Fibroblast of skin of right biceps (primary cell): ENCODE results near the gene BEST4.
"Not testable (repeated sequence)": the region's sequence is repeated elsewhere in the genome, so short reads cannot be mapped to it uniquely, and the experiment has no call there.

Experiments used
- DNase-seq: peaks from one replicate; pipeline ENCODE4 v3.0.0-alpha.2; 2013

The BEST4 gene

DNA sequence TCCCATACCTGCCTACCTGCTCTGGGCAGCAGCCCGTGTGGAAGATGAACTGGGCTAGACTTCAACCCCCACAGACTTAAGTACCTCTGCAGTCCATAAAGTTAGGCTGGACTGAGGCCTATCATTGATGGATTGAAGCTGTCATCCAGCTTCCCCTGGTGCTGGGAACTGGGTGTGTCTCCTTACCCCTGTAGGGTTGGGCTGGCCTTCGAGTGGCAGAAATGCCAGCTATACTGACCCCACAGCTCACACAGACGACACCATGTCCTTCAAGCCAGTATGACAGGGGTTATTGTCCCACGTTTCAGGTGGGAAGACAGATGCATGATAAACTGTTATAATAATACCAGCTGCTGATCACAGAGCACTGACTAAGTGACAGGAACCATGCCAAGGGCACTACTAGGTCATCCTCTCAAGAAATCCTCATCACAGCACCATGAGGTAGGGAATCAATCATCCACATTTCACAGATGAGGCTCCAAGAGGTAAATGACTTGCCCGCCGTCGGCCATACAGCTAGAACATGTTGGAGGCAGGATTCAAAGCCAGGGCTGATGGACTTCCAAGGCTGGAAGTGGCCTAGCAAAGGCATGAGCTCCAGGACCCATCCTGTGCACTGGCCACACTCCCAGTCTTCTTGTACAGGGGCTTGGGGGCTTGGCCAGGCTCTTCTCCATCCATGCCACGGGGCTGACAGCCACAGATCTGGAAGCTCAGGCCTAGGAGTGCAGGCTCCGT, at the start of gene BEST4:
TSS of gene BEST4 (minus strand) at position 51 of the 741 bp plus-strand sequence. CDS start 465 bp downstream, outside the sequence.
- no peak for DNase-seq

DNA sequence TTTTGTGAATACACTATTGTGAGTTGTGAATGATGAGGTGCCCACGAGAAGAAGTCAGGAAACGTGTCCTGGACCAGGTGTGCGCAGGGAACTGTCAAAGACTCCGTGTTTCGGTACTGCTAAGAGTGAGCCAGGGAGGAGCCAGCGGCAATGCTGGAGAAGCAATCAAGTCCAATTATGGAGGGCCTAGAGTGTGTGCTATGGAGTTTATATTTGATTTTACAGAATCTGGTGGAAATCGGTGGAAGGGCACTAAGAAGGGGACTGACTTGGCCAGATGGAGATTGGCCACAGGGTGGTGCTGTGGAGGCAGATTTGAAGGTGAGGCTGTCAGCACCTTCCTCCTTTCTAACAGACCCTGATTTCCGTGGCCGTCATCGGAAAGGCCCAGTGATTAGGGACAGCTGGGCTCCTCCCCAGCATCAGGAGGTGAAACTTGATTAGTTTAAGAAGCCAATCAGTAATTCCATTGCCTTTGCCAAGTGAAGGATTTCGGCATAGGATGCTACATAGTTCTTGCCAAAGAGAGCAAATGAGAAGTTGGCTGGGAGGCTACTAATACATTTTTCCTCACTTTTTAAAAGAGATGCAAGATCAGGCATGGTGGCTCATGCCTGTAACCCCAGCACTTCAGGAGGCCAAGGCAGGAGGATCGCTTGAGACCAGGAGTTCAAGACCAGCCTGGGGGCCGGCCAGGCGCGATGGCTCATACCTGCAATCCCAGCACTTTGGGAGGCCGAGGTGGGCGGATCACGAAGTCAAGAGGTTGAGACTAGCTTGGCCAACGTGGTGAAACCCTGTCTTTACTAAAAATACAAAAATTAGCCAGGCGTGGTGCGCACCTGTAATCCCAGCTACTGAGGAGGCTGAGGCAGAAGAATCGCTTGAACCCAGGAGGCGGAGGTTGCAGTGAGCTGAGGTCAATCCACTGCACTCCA, 48.0 kb upstream of the BEST4 start:
- peak; percentile 73 for DNase-seq

DNA sequence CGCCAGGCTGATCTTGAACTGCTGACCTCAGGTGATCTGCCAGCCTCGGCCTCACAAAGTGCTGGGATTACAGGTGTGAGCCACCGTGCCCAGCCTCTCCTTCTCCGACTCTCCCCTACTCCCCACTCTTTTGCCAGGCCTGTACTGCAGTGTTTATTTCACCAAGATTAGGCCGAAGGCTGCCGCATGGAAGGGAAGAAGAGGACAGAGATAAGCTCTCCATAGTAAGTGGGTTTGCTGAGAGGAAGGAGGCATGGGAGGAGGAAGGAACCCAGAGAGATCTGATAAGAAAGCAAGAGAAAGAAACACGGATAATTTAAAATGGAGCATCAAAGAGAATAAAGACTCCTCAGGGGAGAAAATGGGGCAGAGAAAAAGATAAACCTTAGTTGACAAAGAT, 46.4 kb upstream of the BEST4 start:
- DNase-seq: no peak

DNA sequence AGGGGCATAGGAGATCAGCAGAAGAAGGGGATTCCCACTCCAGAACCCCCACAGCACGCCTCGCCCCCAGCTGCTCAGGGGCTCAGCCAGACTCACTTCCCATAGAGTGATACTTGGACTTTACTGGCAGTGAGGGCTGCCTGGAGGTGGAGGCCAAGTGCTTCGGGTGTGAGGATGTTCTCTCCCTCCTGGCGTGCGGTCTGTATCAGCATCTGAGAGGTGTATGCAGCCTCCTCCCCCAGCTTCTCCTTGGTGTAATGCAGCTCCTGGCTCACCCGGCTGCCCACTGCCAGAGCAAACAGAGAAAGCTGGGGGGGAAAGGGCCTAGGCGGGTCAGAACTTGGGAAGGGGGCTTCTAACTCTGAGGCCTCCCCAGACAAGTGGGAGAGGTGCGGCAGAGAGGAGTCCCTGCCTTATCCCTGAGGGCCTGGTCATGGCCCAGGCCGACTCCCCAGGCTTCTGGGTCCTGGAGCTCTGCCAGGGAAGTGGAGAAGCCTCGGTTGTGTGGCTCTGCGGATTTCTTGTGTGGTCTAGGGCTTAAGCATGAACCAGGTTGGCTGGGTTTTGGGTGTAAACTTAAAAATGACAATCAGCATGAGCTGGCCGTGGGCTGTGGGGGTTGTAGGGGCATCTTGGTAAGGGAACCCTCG, 44.2 kb upstream of the BEST4 start:
- DNase-seq: no peak

DNA sequence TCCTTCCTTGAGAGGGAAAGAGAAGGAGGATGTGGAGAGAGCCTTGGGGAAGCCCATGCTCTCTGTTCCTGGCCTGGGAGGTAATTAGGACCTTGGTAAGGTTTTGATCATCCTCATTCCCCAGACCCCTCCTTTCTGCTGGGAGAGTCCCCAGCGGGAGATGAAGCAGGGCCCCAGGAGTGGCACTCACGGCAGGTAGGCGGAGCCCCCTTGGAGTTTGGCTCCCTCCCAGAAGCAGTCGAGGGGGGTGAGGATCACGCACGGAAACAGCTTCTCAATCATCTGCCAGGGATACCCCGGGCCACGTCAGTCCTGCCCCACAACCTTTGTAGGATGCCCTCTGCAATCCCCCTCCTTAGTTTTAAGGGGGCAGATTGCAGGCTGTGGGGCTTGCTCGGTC, 43.5 kb upstream of the BEST4 start:
- no peak for DNase-seq

DNA sequence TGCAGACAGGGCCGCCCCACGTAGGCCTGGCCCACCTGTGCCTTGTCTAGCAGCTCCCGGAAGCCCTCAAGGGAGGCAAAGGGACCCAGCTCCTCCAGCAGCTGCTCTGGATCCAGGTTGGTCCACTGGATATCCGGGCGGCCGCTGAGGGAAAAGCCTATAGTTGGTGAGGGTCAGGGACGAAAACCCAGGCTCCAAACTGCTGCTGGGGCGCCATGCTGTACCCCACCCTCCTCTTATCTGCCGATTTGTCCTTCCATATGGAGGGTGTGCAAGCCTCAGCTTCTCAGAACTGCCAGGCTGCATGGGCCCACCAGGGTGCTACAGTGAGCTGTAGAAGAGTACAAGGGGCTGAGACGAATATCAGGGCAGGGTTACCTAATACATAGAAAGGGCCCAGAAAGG, 42.9 kb upstream of the BEST4 start:
- DNase-seq: no peak

DNA sequence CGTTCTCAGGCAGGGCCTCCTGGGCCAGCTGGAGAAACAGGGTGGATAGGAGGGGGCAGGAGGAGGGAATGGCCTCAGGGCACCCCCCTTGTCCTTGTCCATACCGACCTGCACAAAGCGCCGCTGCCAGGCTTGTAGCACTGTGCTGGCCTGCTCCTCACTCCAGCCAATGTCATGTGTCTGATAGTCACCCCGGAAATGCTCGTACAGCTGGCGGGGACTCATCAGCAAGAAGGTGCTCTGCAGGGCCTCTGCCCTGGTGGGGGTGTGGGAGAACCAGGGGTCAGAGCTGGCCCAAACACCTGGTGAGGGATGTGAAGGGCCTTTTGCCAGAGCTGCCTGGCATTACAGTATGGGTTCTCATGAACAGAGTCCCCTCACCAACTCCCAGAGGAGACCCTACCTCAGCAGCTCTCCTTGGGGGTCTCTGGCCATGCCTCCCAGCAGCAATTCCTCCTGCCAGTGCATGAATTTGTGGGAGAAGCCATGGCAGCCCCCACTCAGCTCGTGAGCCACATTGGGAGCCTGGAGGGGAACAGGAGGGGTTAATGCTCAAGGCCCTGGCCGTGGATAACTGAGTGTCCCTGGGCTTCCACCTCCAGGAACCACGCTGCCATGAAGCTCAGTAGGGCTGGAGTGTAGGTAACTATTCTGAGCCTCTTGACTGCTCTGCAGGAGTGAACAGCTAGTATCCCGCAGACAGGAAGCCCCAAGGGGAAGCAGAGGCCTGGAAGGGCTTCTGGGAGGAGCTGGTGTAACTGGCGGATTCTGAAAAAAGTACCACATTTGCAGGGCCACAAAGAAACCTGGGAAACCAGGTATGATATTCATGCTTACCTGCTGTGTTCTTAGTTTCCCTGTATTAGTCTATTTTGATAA, 41.8 kb upstream of the BEST4 start:
- no peak for DNase-seq

DNA sequence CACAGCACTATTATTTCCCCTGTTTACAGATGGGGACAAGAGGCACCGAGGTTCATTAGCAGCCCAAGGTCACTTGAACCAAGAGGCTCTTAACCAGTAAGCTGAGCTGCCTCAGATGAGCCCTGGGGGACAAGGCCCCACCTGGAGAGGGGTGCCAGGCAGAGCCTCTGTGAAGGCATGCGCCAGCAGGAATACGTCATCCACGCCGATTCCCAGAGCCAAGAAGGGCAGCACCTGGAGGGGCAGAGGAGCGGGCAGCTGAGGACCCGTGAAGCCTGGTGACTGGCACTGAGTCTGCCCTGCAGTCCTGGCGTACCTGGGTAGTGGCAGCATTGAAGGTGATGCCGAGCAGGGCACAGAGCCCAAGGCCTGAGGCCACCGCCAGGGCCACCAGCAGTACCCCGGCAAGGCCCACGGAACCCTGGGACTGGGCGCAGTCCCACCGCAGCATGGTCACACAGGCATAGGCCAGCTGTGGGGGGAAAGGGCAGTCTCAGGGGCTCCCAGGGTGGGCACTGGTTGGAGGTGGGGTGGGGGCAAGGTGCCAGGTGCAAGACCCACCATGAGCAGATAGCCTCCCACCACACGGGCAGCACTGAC, 41.0 kb upstream of the BEST4 start:
- no peak for DNase-seq

DNA sequence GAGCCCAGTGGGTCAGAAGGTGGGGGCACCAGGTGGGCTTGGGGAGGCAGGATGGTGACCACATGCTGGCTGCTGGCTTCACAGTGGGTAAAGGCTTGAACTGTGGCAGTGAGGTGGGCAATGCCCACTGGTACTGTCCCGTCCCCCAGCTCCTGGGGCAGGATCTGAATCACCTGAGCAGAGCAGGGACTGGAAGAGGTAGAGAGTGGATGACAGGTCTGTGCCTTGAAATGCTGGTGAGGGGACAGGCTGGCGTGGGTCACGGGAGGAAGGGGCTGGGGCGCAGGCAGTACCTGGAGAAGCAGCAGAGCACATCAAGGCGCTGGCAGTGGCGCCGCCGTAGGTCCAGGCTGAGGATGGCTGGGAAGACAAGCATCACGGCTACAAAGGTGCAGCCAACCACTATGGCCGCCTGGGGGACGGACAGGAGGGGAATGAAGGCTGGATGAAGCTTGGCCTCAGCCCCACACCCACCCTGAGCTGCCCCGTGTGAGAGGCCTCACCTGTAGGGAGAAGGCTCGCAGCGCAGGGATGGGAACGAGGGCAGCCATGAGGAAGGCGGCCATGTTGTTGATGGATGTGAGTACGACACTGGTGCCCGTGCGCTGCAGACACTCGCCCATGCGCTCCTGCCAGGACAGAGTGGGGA, 40.2 kb upstream of the BEST4 start:
- DNase-seq: no peak

DNA sequence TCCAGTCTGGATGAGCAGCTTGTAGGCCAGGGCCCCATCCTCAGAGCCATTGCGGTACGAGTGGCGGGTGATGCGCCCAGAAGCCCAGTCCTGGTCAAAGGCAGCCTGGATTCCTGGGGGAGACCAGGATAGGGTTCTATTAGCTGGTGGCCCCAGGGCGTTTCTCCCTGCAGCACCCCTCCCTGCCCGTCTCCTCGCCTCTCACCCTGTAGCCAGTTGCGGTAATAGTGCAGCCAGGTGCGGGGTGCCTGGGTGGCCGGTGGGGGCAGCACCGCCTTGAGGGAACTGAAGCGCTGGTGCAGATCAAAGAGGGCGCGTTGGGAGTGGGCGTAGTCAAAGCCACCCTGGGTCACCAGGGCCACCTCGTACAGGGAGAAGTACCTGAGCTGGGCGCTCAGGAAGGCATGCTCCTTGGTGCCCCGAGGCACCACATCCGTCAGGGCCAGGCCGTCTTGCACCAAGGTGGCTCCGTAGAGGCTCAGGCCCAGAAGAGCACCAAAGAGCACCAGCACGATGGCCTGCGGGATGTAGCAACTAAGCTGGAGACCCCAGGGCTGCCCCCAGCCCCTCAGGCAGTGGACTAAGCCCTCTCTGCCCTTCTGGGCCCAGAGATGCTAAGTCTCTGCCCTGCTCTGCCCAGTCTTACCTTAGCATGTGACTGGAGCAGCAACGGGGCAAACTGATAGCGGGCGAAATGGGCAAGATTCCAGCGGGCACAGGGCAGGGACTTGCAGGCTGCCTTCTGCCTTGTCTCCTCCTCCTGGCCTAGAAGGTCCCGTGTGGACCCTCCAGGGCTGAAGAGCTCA, 39.4 kb upstream of the BEST4 start:
- DNase-seq: no peak

DNA sequence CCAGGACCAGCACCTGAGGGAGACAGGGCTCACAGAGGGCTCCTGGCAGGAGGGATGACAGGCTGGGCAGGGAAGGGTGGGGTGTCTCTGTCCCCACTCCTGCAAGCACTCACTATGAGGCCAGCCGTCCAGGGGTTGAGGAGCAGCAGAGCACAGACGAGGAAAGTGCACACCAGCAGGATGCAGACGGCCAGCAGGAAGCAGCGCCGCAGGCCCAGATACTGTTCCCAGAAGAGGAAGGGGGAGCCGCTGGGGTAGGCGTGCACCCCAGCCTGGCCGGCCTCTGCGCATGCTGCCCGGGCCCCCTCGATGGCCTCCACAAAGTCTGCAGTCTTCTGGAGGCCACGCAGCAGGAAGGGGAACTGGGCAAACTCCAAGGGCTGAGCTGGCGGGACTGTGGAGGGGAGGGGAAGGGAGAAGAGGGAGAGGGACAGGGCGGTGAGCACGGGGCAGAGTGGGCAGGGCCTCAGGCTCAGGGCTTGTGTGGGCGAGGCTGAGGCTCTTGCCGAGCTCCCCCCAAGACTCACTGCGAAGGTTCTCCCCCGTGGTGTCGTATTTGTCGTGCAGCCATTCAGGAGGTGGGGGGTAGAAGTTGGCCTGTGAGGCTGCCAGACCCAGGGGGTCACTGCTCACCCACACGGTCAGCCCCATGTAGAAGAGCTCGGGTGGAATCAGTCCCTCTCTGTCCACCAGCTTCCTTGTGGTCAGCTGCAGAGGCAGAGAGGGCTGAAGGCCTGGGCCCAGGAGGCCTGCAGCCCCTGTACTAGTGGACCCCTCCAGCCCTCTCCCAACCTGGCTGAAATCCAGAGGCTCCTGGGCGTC, 38.6 kb upstream of the BEST4 start:
- no peak for DNase-seq

DNA sequence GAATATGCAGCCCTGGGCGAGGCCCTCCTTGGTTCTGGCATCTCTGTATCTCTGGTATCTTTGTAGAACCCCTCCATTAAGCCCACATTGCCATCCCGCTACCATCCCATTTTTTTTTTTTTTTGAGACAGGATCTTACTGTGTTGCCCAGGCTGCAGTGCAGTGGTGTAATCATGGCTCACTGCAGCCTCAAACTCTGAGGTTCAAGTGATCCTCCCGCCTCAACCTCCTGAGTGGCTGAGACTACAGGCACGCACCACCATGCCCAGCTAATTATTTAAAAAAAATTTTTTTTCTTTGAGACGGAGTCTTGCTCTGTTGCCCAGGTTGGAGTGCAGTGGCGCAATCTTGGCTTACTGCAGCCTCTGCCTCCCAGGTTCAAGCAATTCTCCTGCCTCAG, 36.4 kb upstream of the BEST4 start:
- not testable (repeated sequence) for DNase-seq

DNA sequence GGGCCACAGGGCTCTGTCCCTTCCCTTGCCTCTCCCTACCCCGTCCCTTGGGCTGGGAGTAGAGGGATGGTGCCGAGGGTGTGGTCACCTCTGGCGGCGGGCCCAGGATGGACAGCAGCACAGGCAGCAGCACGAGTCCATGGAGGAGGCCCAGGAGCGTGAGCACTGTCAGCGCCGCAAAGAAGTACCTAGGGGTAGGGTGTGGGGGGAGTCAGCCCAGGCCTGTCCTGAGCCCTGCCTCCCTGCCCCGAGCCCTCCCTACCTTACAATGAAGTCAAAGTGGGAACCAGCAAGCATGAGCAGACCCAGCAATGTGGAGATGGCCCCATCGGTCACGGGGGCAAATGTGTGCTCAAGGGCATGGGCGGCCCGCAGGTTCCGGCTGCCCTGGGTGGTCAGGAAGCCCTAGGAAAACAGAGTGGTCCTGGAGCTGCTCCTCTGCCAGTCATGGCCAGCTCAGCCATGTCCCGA, 35.0 kb upstream of the BEST4 start:
- DNase-seq: no peak

DNA sequence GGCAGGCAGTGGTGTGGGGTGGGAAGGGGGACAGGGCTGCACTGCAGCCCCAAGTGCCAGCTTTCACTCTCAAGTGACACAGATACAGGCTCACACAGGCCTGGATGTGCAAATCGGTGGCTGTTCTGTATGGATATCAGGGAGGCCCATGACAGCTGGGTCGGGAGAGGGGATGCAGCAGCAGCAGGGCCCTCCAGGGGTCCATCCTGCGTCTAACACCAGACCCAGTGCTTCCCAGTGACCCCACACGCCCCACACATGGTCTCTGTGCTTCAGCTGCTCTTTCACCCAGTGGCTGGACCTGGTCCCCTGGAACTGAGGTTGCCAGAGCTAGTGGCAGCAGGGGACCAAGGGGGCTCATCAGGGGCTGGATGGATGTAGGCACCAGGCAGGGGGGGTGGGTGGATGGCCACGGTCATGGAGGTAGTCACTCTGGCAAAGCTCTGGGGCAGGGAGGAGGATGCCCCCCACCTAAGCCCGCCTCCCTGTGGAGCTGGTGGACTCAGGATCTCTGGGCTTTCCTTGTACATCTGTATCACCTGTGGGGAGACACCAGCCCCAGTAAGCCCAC, 34.2 kb upstream of the BEST4 start:
- DNase-seq: no peak

DNA sequence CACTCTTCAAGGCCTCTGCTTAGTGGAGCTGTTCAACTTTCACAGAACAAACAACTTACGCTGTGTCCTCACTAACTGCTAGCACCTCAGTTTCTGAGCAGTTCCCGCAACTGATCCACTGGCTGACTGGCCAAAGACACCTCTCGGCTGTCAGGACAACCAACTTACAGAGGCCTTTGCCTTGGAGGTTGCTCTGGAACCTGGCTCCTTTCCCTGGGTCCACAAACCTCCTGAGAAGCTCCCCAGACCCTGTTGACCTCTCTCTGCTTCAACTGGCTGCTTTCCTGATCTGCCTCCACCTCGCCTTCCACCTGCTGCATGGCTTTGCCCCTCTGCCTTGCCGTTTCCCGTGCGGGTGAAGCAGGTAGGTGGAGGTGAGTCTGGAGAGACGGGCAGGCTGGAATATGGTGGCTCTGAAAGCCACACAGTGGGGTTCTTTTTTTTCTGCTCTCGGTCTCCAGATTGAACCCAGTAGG, 33.3 kb upstream of the BEST4 start:
- no peak for DNase-seq

DNA sequence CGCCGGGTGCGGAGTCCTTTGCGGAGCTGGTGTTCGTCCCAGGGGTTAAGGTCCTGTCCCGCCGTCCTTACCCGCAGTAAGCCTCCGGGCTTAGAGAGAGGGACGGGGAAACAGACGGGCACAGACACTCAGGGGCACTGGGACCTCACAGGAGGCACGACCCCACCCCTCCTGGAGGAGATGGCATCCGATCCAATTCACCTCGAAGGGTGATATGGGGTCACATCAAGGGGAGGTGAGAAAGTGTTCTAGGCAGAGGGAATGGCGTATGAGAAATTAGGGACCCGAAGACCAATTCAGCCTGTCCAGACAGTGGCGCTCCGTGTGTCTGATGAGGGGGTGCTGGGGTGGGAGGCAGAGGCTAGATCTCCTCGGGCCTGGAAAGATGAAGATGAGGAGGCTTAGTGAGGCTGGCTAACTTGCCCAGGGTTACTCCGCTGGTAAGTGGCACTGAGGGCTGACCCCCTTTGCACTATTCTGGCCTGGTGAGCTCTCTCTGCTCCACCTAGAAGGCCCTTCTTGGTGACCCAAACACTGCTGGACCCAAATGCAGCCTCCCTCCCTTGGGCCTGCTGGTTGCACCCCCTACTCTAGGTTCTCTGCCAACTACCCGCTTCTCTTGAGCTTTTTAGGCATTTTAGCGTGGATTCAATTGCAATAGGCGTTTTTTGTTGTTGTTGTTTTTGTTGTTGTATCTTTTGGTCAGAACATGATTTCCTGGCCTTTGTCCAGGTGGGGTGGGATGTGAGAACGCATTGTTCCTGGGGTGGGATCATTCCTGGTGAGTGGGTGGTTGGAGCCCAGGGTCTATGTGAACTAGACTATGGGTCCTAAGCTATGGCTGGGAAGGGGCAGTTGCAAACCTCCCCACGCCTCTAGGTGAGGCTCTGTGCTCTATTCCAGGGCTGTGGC, 32.6 kb upstream of the BEST4 start:
- no peak for DNase-seq

DNA sequence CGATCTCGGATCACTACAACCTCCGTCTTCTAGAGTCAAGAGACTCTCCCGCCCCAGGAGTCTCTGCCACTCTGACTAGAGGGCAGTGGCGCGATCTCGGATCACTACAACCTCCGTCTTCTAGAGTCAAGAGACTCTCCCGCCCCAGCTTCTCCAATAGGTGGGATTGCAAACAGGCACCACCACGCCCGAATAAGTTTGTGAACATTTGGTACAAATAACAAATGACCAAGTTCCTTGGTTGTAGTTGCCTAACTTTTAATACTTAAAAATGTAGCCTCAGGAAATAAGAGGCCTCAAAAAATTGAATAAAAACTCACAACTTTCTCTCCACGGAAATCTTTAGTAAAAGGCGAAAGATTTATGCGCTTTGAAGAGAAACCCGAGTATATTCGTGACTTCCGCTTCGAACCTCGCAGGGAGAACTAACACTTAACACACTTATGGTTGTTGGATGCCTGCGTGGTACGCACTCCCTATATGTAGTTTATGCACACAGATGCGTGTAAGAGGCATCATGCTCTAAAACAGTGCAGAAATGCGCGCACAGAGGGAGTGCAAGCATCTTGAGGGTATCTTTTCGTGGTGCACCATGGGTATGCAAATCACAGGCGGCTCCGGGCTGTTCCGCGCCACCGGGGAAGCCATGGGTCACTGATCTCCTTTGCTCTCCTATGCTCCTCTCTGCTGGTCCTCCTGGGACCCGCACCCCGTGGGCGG, 31.8 kb upstream of the BEST4 start:
- peak; percentile 98 for DNase-seq
